ENCODE results near the gene STRIP2.
"Not testable (repeated sequence)": the region's sequence is repeated elsewhere in the genome, so short reads cannot be mapped to it uniquely, and the experiment has no call there.

STRIP2 gene

DNA sequence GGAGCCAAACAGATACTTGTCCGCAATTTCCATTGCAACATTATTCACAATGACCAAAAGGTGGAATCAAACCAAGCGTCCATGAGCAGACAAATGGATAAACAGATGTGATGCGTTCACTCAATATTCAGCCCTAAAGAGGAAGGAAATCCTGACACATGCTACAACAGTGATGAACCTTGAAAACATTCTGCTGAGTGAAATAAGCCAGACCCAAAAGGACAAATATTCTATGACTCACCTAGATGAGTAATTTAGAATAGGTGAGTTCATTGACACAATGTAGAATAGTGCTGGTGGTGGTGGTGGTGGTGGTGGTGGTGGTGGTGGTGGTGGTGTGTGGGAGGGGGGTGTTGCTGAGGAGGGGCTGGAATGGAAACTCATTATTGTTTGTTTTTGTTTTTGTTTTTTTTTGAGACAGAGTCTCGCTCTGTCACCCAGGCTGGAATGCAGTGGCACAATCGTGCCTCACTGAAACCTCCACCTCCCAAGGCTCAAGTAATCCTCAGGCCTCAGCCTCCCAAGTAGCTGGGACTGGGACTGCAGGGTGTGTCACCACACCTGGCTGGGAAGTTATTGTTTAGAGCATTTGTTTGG is 96.7 kb downstream of the STRIP2 start:
- DNase-seq (ENCODE audit: low spot score) = no peak

DNA sequence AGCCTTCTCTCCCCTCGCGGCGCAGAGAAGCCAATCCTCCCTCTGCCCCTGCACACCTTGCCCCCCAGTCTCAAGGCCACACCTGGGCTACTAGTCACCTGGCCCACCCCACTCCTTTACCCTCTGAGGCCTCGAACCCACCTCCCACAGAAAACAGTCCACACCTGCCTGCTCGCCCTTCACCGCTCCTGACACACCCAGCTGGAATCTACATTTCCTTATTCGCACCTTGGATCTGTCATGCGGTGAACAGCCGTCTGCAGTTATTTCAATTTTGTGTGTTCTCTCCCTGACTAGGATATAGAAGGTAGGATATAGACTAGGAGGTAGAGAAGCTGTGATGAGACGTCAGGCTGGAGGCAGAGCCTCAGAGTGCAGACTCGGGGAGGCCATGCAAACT is 97.5 kb downstream of the STRIP2 start:
- DNase-seq (ENCODE audit: low spot score) = no peak

DNA sequence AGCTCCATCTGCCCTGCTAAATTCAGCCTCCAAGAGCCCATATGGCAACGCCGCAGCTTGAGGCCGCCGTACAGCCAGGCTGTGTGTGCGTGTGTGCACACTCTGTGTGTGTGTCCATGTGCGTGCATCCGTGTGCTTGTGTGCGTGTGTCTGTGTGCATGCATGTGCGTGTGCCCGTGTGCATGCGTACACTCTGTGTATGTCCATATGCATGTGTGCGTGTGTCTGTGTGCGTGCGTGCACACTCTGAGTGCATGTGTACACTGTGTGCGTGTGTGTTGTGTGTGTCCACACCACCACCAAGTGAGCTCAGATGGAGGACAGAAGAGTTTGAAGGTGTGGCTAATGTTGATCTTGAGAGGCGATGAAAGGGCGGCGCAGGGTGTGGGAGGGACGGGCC is 98.1 kb downstream of the STRIP2 start:
- no peak for DNase-seq (ENCODE audit: low spot score)

DNA sequence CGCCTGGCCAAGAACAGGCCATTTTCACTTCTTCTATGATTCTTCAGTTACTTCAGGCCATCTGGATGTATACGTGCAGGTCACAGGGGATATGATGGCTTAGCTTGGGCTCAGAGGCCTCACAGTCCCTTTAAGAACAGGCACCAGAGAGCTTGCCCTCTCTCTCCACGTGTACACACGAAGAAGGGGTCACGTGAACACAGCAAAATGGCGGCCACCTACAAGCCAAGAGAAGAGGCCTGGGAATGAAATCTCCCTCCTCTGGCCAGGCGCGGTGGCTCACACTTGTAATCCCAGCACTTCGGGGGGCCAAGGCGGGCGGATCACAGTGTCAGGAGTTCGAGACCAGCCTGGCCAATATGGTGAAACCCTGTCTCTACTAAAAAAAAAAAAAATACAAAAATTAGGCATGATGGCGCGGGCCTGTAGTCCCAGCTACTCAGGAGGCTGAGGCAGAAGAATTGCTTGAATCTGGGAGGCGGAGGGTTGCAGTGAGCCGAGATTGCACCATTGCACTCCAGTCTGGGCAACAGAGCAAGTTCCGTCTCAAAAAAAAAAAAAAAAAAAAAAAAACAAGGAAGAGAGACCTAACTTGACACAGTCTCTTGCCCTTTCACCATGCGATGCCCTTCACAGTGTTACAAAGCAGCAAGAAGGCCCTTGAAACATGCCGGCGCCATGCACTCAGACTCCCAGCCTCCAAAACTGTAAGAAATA is 100.5 kb downstream of the STRIP2 start:
- not testable (repeated sequence) for DNase-seq (ENCODE audit: low spot score)

DNA sequence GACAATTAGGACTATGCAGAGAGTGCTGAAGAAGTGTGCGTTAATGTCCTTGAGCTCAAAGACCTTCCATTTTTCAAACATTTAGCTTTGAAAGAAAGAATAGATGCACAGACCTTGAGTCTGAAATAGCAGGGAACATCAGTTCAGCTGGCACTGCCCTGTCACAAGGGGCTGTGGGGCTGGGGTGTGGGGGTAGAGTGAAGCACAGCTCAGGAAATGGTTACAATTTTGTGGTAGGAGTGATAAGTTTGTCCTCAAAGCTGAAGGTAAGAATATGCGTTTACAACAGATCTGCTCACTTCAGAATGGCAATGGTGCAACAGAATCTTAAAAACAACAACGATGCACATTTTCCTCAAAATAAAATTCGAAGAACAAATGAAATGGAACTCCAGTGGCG is 101.7 kb downstream of the STRIP2 start:
- DNase-seq (ENCODE audit: low spot score) = no peak

DNA sequence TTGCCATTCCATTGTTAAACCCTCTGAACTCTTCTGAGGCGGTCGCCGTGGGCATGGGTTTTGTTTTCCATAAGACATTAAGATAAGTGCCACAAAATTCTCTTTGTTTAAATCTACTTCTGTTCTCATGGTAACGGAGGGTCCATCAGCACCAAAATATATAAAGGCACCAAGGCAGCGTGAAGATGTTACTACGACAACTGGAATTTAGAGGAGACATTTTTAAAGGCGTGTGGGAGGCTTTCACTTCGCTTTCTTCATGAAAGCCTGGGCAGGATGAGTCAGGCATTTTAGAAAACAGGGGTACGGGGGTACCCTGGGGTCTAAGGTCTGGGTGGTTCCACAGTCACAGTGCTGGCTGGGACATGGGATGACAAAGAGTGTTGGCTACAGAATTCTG is 102.1 kb downstream of the STRIP2 start:
- DNase-seq (ENCODE audit: low spot score) = no peak

Measured in ecto neural progenitor cell (in vitro differentiated cells).